SU-DHL-6 (cell line): Measurements from ENCODE around the gene ZNF805.
"Not testable (repeated sequence)": the region's sequence is repeated elsewhere in the genome, so short reads cannot be mapped to it uniquely, and the experiment has no call there.

Experiments used
- H2AFZ ChIP-seq: fragments of 200-600 bp; sonication (generic); 2 replicates; pipeline ENCODE4 v1.6.1; 2014; ENCODE audit warnings: low read depth, mild to moderate bottlenecking, moderate library complexity, mixed read lengths, antibody characterized with exemption, low read length; ENCODE audit not compliant: severe bottlenecking
- H3F3A ChIP-seq: fragments of 200-600 bp; shearing (Covaris generic); 2 replicates; pipeline ENCODE4 v1.6.0; 2016; ENCODE audit warnings: antibody characterized with exemption, mild to moderate bottlenecking; ENCODE audit not compliant: insufficient read depth
- H3K27ac ChIP-seq: fragments of 200-600 bp; sonication (generic); 2 replicates; pipeline ENCODE4 v1.5.1; 2016; ENCODE audit warnings: low read depth, mild to moderate bottlenecking, low read length, moderate library complexity, mixed read lengths
- H3K27me3 ChIP-seq: fragments of 200-600 bp; sonication (generic), shearing (Covaris generic); 2 replicates; pipeline ENCODE4 v1.6.0; 2014; ENCODE audit warnings: mild to moderate bottlenecking, low read length
- H3K36me3 ChIP-seq: fragments of 200-600 bp; sonication (generic); 2 replicates; pipeline ENCODE4 v1.6.1; 2014; ENCODE audit warnings: mild to moderate bottlenecking, low read length, mixed read lengths
- H3K4me2 ChIP-seq: fragments of 300-600, 200-600 bp; shearing (Covaris generic), sonication (generic); 2 replicates; pipeline ENCODE4 v1.6.0; 2014; ENCODE audit warnings: low read length, low read depth, mild to moderate bottlenecking; ENCODE audit not compliant: poor library complexity, severe bottlenecking
- H3K4me3 ChIP-seq: fragments of 200-600 bp; sonication (generic); 2 replicates; pipeline ENCODE4 v1.5.1; 2014; ENCODE audit warnings: antibody characterized with exemption, low read length, mild to moderate bottlenecking, mixed read lengths; ENCODE audit not compliant: insufficient read depth, poor library complexity, severe bottlenecking
- H3K79me2 ChIP-seq: fragments of 200-600 bp; sonication (generic); 2 replicates; pipeline ENCODE4 v1.6.1; 2014; ENCODE audit warnings: mild to moderate bottlenecking, low read length, moderate library complexity; ENCODE audit not compliant: insufficient read depth
- H3K9ac ChIP-seq: fragments of 200-600 bp; sonication (generic); 2 replicates; pipeline ENCODE4 v1.7.0; 2014; ENCODE audit warnings: mild to moderate bottlenecking, low read length
- H3K9me2 ChIP-seq: fragments of 200-600 bp; sonication (generic); replicated peaks from 2 replicates; pipeline ENCODE4 v1.6.1; 2014; ENCODE audit warnings: low read length; ENCODE audit not compliant: insufficient read depth
- H3K9me3 ChIP-seq: fragments of 200-600 bp; sonication (generic); 2 replicates; pipeline ENCODE4 v1.6.1; 2014; ENCODE audit warnings: low read length, mixed read lengths; ENCODE audit not compliant: insufficient read depth
- H4K20me1 ChIP-seq: fragments of 200-600 bp; sonication (generic); 2 replicates; pipeline ENCODE4 v1.6.1; 2014; ENCODE audit warnings: low read depth, mild to moderate bottlenecking, antibody characterized with exemption, low read length, moderate library complexity, mixed read lengths
- CTCF ChIP-seq: fragments of 200-600 bp; sonication (generic); IDR thresholded peaks from one replicate; pipeline ENCODE4 v1.5.1; 2017; ENCODE audit warnings: antibody characterized with exemption, mild to moderate bottlenecking, low read length, moderate library complexity; ENCODE audit not compliant: insufficient read depth, poor library complexity, severe bottlenecking
- EZH2phosphoT487 ChIP-seq: fragments of 200-600 bp; sonication (generic), shearing (Covaris generic); conservative IDR thresholded peaks from 2 replicates; pipeline ENCODE4 v1.6.1; 2018; ENCODE audit warnings: mild to moderate bottlenecking, antibody characterized with exemption, low read length, moderate library complexity, mixed read lengths

Gene ZNF805

GRCh38 chr19:57192993-57193392 lies 47.4 kb upstream of the ZNF805 start:
- Histone ChIP-seq H3K27me3 (no peaks in the 10 kb centered on the region), H3K9me3 (peaks cover 11% of the 10 kb centered on the region; the same call in 1 of the 2 replicates), H3K4me2 (no peak overlapping the region), H3F3A (no peaks in the 10 kb centered on the region), H4K20me1 (no peaks in the 10 kb centered on the region), H3K27ac (no peak overlapping the region), H2AFZ (no peak overlapping the region), H3K36me3 (no peaks in the 10 kb centered on the region), H3K4me3 (no peak overlapping the region), H3K79me2 (peaks cover 6% of the 10 kb centered on the region; the same call in 1 of the 2 replicates), H3K9ac (no peak overlapping the region), H3K9me2 (no peaks in the 10 kb centered on the region)
- TF ChIP-seq EZH2phosphoT487 = no peak
- TF ChIP-seq CTCF = no peak

GRCh38 chr19:57197874-57198273 lies 42.6 kb upstream of the ZNF805 start:
- H3K36me3 ChIP-seq, H3K9me3 ChIP-seq, H3K27me3 ChIP-seq, H3K9ac ChIP-seq, H3K4me3 ChIP-seq, H3K9me2 ChIP-seq, H3K79me2 ChIP-seq, H2AFZ ChIP-seq, H3F3A ChIP-seq, H4K20me1 ChIP-seq, H3K4me2 ChIP-seq, H3K27ac ChIP-seq: not testable (repeated sequence)

GRCh38 chr19:57202160-57202559 lies 38.3 kb upstream of the ZNF805 start:
- Histone ChIP-seq H3K79me2 (no peaks in the 10 kb centered on the region), H3K4me2 (no peak overlapping the region), H4K20me1 (no peaks in the 10 kb centered on the region), H3K4me3 (no peak overlapping the region), H3K9ac (no peak overlapping the region), H3F3A (no peaks in the 10 kb centered on the region), H3K27ac (no peak overlapping the region), H3K36me3 (no peaks in the 10 kb centered on the region), H3K27me3 (no peaks in the 10 kb centered on the region), H3K9me2 (no peaks in the 10 kb centered on the region), H2AFZ (no peak overlapping the region), H3K9me3 (no peaks in the 10 kb centered on the region)
- TF ChIP-seq EZH2phosphoT487 = no peak
- no peak for TF ChIP-seq CTCF

- H3K9me2 ChIP-seq = no peaks in the 10 kb centered on the region
- H3K4me2 ChIP-seq = no peak overlapping the region
- H3K27ac ChIP-seq = no peak overlapping the region
- no peaks in the 10 kb centered on the region for H3K27me3 ChIP-seq
- H3K9ac ChIP-seq = no peak overlapping the region
- no peaks in the 10 kb centered on the region for H3K79me2 ChIP-seq
- H3K9me3 ChIP-seq = no peaks in the 10 kb centered on the region
- TF ChIP-seq EZH2phosphoT487 (no peak), CTCF (no peak)
- H2AFZ ChIP-seq = no peak overlapping the region
- H3F3A ChIP-seq = no peaks in the 10 kb centered on the region
- H4K20me1 ChIP-seq = no peaks in the 10 kb centered on the region
- no peak overlapping the region for H3K4me3 ChIP-seq
- no peaks in the 10 kb centered on the region for H3K36me3 ChIP-seq
Observed at GRCh38 chr19:57210381-57210780, 30.1 kb upstream of the ZNF805 start.
